Nasal cavity respiratory epithelium epithelial cell of viscerocranial mucosa (primary cell): ENCODE results near the gene CDK5RAP2. TPM values are rescaled to one million over a fixed set of nuclear protein-coding genes. Genes with fewer than 3 reads are reported as not detected.

Experiments used
- total RNA-seq: library from RNA; depleted of rRNA; stranded (reverse); fragments of >200 nt; gene quantifications from 2 replicates; pipeline ENCODE4 v1.2.3, GENCODE V29; 2014

CDK5RAP2 gene
- total RNA-seq = 28.7 and 49.8 TPM in 2 replicates

DNA sequence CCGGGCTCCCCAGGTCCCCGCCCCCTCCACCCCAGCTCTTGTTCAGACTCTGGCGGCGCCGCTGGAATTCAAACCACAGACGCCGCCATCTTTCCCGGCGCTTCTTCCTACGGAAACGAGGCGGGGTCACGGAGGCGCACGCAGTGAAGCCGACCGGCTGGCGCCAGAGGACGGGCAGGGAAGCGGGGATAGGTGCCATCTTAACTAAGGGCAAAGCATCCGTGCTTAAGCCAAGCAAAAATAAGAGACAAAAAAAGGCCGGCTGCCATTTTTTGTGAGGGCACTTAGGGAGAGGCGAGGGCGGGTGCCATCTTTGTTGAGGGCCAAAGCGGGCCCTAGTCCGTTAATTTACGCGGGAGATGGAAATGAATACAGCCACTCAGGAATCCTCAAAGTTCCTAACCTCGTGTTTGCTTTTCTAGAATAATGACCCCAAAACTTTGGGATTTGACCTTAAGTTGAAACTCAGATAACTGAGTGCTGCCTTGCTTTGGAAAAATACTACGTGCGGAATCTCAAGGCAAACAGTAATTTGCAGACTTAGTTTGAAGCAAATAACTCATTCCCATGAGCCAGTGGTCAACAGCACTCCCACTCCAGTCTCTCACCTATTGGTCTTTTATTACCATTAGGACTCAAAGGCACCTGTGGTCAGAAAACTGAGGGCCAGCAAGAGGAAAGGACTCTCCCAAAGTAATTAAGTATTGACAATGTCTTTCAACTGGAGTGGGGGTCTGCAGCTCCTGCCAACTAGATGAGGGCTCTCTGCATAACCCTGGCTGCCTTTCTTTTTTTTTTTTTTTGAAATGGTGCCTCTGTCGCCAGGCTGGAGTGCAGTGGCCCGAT, at the start of gene CDK5RAP2:
Gene CDK5RAP2, minus strand, starts transcription at position 117 of the 846 bp plus-strand sequence. CDS start 189 bp downstream, outside the sequence.

Other genes with a start within 250 kb of the CDK5RAP2 start
- gene MEGF9, start 134.3 kb upstream of the CDK5RAP2 start, total RNA-seq = 9.2 and 22.9 TPM in 2 replicates
- gene FBXW2, start 213.2 kb upstream of the CDK5RAP2 start, total RNA-seq = 29.0 and 57.4 TPM in 2 replicates